ENCODE data around the gene PCAT6. TPM values are rescaled to one million over a fixed set of nuclear protein-coding genes. Genes with fewer than 3 reads are reported as not detected.

The PCAT6 gene
- total and polyA plus RNA-seq, 10 donors, result 0.81 to 2.4 (median 1.3) TPM; not detected in 3

DNA sequence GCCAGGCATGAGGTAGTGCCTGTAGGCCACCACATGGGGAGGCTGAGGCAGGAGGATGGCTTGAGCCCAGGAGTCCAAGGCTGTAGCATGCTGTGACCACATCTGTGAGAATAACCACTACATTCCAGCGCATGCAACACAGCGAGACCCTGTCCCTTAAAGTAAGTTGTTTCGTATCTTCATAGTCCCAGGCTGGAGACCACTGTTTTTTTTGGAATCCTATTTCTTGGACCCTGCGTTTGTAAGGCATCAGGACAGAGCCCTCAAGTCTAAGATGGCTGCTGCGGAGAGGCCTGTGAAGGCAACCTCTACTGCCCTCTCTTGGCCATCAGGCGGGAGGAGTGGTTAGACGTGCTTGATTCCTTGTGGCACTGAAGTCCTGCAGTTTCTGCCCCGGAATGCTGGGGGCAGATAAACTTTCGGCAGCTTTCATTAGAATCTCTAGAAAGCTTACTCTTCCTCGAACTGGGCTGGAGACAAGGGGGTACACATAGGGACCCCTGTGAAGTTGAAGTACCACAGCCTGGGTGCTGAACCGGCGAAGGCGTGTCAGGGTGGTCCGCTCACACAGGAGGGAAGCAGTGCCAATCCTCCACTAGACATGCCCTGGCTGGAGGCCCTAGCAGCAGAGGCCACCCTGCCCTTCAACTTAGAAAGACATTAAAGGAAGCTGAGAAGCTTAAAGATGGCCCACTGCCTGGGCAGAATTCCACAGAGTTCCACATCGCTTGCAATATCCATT, 41.6 kb downstream of the PCAT6 start:
- no peaks in the 10 kb centered on the region for H3K27me3 ChIP-seq (replicated peaks in 1 of 7)
- H3K4me3 ChIP-seq, result no peak overlapping the region
- H3K36me3 ChIP-seq, result no peaks in the 10 kb centered on the region
- H3K9me3 ChIP-seq, result no peaks in the 10 kb centered on the region
- intact Hi-C loops (cut with DNase I; ENCODE audit: low total_unique reads), result no loop called here
- TF ChIP-seq POLR2A (IDR thresholded peaks at IDR 0.05), result no peak
- TF ChIP-seq, protein P1, sequence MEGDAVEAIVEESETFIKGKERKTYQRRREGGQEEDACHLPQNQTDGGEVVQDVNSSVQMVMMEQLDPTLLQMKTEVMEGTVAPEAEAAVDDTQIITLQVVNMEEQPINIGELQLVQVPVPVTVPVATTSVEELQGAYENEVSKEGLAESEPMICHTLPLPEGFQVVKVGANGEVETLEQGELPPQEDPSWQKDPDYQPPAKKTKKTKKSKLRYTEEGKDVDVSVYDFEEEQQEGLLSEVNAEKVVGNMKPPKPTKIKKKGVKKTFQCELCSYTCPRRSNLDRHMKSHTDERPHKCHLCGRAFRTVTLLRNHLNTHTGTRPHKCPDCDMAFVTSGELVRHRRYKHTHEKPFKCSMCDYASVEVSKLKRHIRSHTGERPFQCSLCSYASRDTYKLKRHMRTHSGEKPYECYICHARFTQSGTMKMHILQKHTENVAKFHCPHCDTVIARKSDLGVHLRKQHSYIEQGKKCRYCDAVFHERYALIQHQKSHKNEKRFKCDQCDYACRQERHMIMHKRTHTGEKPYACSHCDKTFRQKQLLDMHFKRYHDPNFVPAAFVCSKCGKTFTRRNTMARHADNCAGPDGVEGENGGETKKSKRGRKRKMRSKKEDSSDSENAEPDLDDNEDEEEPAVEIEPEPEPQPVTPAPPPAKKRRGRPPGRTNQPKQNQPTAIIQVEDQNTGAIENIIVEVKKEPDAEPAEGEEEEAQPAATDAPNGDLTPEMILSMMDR (IDR thresholded peaks at IDR 0.05 in 8 of 11, conservative IDR thresholded peaks at IDR 0.05 in 3 of 11), result peak in 8 of 11 experiments; percentile 14 to 60 (median 34)
- H3K4me1 ChIP-seq, result peaks cover 0 to 22% (median 0%) of the 10 kb centered on the region in 6 donors
- no peak overlapping the region for H3K27ac ChIP-seq
- WGBS, 5 donors, result 58 to 74% (median 63%) methylated on average over 13 to 15 of the region's 15 CpGs
- DNase-seq, result no peak

DNA sequence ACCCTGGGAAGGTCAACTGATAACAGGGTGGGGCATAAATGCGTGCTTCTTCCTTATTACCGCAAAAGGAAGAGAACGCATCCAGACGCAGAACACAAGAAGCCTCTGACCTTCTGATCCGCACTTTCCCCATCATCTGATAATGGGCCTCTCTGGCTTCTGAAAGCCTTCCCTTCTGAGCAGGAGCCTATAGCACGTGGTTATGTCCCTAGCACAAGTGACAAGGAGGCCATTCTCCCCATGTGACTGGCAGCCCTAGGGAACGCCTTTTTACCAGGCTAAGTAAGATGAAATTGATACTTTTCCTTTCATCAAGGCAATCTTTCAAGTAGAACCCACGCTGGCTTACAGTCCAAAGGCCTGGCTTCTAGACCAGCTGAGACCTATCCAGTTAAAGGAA, 44.0 kb downstream of the PCAT6 start:
- no peaks in the 10 kb centered on the region for H3K36me3 ChIP-seq
- H3K27ac ChIP-seq, result no peak overlapping the region

DNA sequence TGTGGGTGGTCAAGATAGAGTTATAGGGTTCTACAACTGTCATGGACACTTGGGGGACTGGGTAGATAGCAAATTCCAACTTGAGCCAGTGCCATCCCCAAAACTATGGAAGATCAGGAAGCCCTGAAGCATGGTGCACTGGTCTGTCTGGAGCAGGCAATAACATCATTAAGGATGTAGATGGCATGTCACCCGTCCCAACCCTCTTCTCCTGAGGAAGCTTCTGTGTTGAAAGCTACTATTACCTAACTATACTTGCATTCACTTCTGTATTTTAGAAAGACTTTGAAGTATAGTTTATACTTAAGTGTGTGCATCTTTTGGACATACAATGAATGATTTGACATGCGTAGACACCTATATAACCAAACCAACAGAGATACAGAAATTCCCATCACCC, 45.3 kb downstream of the PCAT6 start:
- no peak for TF ChIP-seq POLR2A (IDR thresholded peaks at IDR 0.05)
- TF ChIP-seq POLR2AphosphoS5 (IDR thresholded peaks at IDR 0.05), result no peak
- TF ChIP-seq, protein P1 (IDR thresholded peaks at IDR 0.05 in 8 of 11, conservative IDR thresholded peaks at IDR 0.05 in 3 of 11), result no peak
- DNase-seq, result no peak
- intact Hi-C loops (cut with DNase I; ENCODE audit: low total_unique reads), result no loop called here
- no peaks in the 10 kb centered on the region for H3K9me3 ChIP-seq
- no peak overlapping the region for H3K27ac ChIP-seq
- H3K4me3 ChIP-seq, result no peak overlapping the region
- 54 to 89% (median 77%) methylated on average over 2 of the region's 2 CpGs for WGBS, 5 donors
- peaks cover 0 to 49% (median 19%) of the 10 kb centered on the region in 6 donors for H3K4me1 ChIP-seq
- peaks cover 0 to 12% (median 0%) of the 10 kb centered on the region in 7 donors for H3K27me3 ChIP-seq (replicated peaks in 1 of 7)
- H3K36me3 ChIP-seq, result no peaks in the 10 kb centered on the region

More for the DNA sequence above, 44.0 kb downstream of the PCAT6 start:
- intact Hi-C loops (cut with DNase I; ENCODE audit: low total_unique reads), result no loop called here
- no peaks in the 10 kb centered on the region for H3K27me3 ChIP-seq (replicated peaks in 1 of 7)
- 84 to 95% (median 92%) methylated on average over 7 to 8 of the region's 8 CpGs for WGBS, 5 donors
- no peaks in the 10 kb centered on the region for H3K9me3 ChIP-seq
- peaks cover 0 to 43% (median 14%) of the 10 kb centered on the region in 6 donors for H3K4me1 ChIP-seq
- H3K4me3 ChIP-seq, result no peak overlapping the region
- TF ChIP-seq, protein P1 (IDR thresholded peaks at IDR 0.05 in 8 of 11, conservative IDR thresholded peaks at IDR 0.05 in 3 of 11), result no peak
- no peak for TF ChIP-seq POLR2AphosphoS5 (IDR thresholded peaks at IDR 0.05)
- no peak for TF ChIP-seq POLR2A (IDR thresholded peaks at IDR 0.05)
- no peak for DNase-seq

DNA sequence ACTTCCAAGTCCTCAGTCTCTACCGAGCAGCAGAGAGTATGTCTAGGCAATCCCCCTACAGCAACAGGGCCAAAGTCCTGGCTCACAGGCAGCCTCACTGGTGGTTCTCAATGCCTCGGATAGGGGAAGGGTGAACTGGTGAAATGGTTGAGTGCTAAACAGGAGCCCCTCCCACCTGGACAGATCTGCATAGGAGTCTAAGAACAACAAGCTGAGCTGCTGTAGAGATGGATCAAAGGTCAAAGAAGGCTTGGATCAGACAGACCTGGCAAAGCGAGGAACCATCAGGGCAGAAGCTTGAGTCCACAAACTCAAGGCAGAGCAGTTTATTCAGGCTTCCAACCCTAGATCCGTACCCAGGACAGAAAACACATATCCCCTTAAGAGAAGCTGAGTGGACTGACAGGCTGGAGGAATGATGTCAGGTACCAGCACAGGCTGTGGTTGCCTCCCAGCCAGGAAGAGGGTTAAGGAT, 46.4 kb downstream of the PCAT6 start:
- Histone ChIP-seq H3K27ac (peak overlapping the region in 2 of 8 donors; percentile 42 to 74), H3K4me3 (no peak overlapping the region), H3K36me3 (no peaks in the 10 kb centered on the region), H3K4me1 (peaks cover 5 to 61% (median 29%) of the 10 kb centered on the region in 6 donors), H3K9me3 (no peaks in the 10 kb centered on the region), H3K27me3 (replicated peaks in 1 of 7) (peaks cover 0 to 23% (median 0%) of the 10 kb centered on the region in 7 donors)
- intact Hi-C loops (cut with DNase I; ENCODE audit: low total_unique reads), result no loop called here
- DNase-seq, result no peak
- TF ChIP-seq POLR2A (IDR thresholded peaks at IDR 0.05) (no peak), POLR2AphosphoS5 (IDR thresholded peaks at IDR 0.05) (no peak)
- TF ChIP-seq, protein P1 (IDR thresholded peaks at IDR 0.05 in 8 of 11, conservative IDR thresholded peaks at IDR 0.05 in 3 of 11), result no peak
- WGBS, 5 donors, result 57 to 73% (median 65%) methylated on average over 4 of the region's 4 CpGs

All from spleen (tissue), 11 donors.